C4-2B (cell line): ENCODE results near the gene FAM219B.

Experiments used
- CTCF ChIP-seq: fragments of 450-650 bp; conservative IDR thresholded peaks from 2 replicates; pipeline ENCODE4 v1.5.1; 2017; ENCODE audit warnings: mild to moderate bottlenecking
- ZFX ChIP-seq: fragments of 450-650 bp; IDR thresholded peaks from 2 replicates; pipeline ENCODE4 v1.6.1; 2017

GRCh38 chr15:74917676-74918075 lies 11.0 kb upstream of the FAM219B start:
- TF ChIP-seq CTCF (no peak), ZFX (no peak)
